ENCODE results near the gene ADAMTS2. TPM values are rescaled to one million over a fixed set of nuclear protein-coding genes. Genes with fewer than 3 reads are reported as not detected.

The ADAMTS2 gene
- total RNA-seq, 1 experiment from 2014 or later = not detected

DNA sequence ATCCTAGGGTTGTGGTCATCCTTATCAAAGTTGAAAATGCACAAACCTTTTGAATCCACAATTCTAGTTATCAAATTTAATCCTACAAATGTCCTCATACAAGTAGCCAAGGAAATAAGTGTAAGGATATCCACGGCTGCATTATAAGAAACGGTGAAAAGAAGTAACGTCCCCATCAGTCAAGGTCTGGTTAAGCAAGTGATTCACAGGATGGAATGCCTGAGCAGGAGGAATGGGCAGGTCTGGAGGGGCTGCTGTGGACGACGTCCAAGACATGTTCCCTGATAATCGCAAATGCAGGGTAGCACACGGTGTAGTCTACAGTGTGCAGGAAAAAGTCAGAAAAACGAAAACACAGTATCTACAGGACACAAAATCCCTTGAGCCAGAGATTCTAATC is 118.6 kb downstream of the ADAMTS2 start:
- intact Hi-C loops (cut with micrococcal nuclease) = no loop called here
- no peak for ATAC-seq
- H3K27me3 ChIP-seq (ENCODE audit: low read length) = peaks cover 29% of the 10 kb centered on the region
- DNase-seq = no peak
- H4K20me1 ChIP-seq (ENCODE audit: low read length) = no peaks in the 10 kb centered on the region
- no peaks in the 10 kb centered on the region for H3K9me3 ChIP-seq (ENCODE audit: low read length)
- H3K4me2 ChIP-seq (ENCODE audit: low read length) = no peak overlapping the region
- H3K4me1 ChIP-seq (ENCODE audit: insufficient read depth, low read length) = no peaks in the 10 kb centered on the region
- no peak overlapping the region for H2AFZ ChIP-seq (ENCODE audit: low read length)
- H3K27ac ChIP-seq (ENCODE audit: low read length) = no peak overlapping the region
- BruUV-seq (replicated peaks) = no TSS peak
- no peak overlapping the region for H3K9ac ChIP-seq (ENCODE audit: low read length)
- TF ChIP-seq, protein P1, sequence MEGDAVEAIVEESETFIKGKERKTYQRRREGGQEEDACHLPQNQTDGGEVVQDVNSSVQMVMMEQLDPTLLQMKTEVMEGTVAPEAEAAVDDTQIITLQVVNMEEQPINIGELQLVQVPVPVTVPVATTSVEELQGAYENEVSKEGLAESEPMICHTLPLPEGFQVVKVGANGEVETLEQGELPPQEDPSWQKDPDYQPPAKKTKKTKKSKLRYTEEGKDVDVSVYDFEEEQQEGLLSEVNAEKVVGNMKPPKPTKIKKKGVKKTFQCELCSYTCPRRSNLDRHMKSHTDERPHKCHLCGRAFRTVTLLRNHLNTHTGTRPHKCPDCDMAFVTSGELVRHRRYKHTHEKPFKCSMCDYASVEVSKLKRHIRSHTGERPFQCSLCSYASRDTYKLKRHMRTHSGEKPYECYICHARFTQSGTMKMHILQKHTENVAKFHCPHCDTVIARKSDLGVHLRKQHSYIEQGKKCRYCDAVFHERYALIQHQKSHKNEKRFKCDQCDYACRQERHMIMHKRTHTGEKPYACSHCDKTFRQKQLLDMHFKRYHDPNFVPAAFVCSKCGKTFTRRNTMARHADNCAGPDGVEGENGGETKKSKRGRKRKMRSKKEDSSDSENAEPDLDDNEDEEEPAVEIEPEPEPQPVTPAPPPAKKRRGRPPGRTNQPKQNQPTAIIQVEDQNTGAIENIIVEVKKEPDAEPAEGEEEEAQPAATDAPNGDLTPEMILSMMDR (conservative IDR thresholded peaks at IDR 0.05; ENCODE audit: low read depth, low read length) = no peak
- TF ChIP-seq EZH2phosphoT487 (IDR thresholded peaks at IDR 0.05; ENCODE audit: borderline replicate concordance, low read length) = no peak
- H3K36me3 ChIP-seq (ENCODE audit: low read depth, low read length) = no peaks in the 10 kb centered on the region
- ChIA-PET CTCF (no interaction called here), POLR2A (ENCODE audit: unreplicated experiment) (no interaction called here)
- H3F3A ChIP-seq (ENCODE audit: low read length, unreplicated experiment) = no peaks in the 10 kb centered on the region
- H3K4me3 ChIP-seq (ENCODE audit: low read length) = no peak overlapping the region
- no peaks in the 10 kb centered on the region for H3K9me2 ChIP-seq (replicated peaks; ENCODE audit: low read length)
- H3K79me2 ChIP-seq (ENCODE audit: low read length) = no peaks in the 10 kb centered on the region

DNA sequence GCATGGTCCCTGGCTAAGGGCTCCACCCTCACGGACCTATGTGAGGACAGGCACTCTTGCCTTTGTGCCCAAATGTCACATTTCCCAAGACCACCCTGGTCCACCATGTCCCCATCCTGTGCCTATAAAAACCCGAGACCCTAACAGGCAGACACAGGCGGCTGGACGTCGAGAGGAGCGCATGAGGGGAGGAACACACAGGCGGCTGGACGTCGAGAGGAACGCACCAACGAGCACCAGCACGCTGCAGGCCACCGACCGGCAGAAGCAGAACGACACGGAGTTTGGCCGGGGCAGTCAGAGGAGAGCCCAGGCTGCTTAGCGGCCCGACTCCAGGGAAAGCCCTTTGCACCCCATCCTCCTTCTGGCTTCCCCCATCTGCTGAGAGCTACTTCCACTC is 119.9 kb downstream of the ADAMTS2 start:
- no peaks in the 10 kb centered on the region for H3K9me3 ChIP-seq (ENCODE audit: low read length)
- H3K27ac ChIP-seq (ENCODE audit: low read length) = no peak overlapping the region
- no peaks in the 10 kb centered on the region for H3K4me1 ChIP-seq (ENCODE audit: insufficient read depth, low read length)
- CTCF ChIA-PET = no interaction called here
- no TSS peak for BruUV-seq (replicated peaks)
- no peaks in the 10 kb centered on the region for H3K9me2 ChIP-seq (replicated peaks; ENCODE audit: low read length)
- peaks cover 20% of the 10 kb centered on the region for H3K27me3 ChIP-seq (ENCODE audit: low read length)
- no peak overlapping the region for H2AFZ ChIP-seq (ENCODE audit: low read length)
- TF ChIP-seq EZH2phosphoT487 (IDR thresholded peaks at IDR 0.05; ENCODE audit: borderline replicate concordance, low read length) = no peak
- TF ChIP-seq, protein P1 (conservative IDR thresholded peaks at IDR 0.05; ENCODE audit: low read depth, low read length) = no peak
- no peak for TF ChIP-seq EZH2 (IDR thresholded peaks at IDR 0.05; ENCODE audit: low read length, unreplicated experiment)
- H3K4me3 ChIP-seq (ENCODE audit: low read length) = no peak overlapping the region
- no peaks in the 10 kb centered on the region for H4K20me1 ChIP-seq (ENCODE audit: low read length)
- DNase-seq = no peak
- no peaks in the 10 kb centered on the region for H3K36me3 ChIP-seq (ENCODE audit: low read depth, low read length)
- no peak for ATAC-seq
- POLR2A ChIA-PET (ENCODE audit: unreplicated experiment) = no interaction called here
- no peaks in the 10 kb centered on the region for H3F3A ChIP-seq (ENCODE audit: low read length, unreplicated experiment)
- H3K4me2 ChIP-seq (ENCODE audit: low read length) = no peak overlapping the region
- intact Hi-C loops (cut with micrococcal nuclease) = no loop called here
- H3K9ac ChIP-seq (ENCODE audit: low read length) = no peak overlapping the region
- no peaks in the 10 kb centered on the region for H3K79me2 ChIP-seq (ENCODE audit: low read length)

- ATAC-seq (no peak), DNase-seq (no peak)
- Histone ChIP-seq H3K4me1 (ENCODE audit: insufficient read depth, low read length) (no peaks in the 10 kb centered on the region), H3K9me2 (replicated peaks; ENCODE audit: low read length) (no peaks in the 10 kb centered on the region), H3K36me3 (ENCODE audit: low read depth, low read length) (no peaks in the 10 kb centered on the region), H2AFZ (ENCODE audit: low read length) (no peak overlapping the region), H3K9me3 (ENCODE audit: low read length) (no peaks in the 10 kb centered on the region), H4K20me1 (ENCODE audit: low read length) (no peaks in the 10 kb centered on the region), H3K79me2 (ENCODE audit: low read length) (no peaks in the 10 kb centered on the region), H3K4me3 (ENCODE audit: low read length) (no peak overlapping the region), H3K27me3 (ENCODE audit: low read length) (peaks cover 14% of the 10 kb centered on the region; the same call in 1 of the 2 replicates), H3K27ac (ENCODE audit: low read length) (no peak overlapping the region), H3K4me2 (ENCODE audit: low read length) (no peak overlapping the region), H3F3A (ENCODE audit: low read length, unreplicated experiment) (no peaks in the 10 kb centered on the region), H3K9ac (ENCODE audit: low read length) (no peak overlapping the region)
- ChIA-PET POLR2A (ENCODE audit: unreplicated experiment) (no interaction called here), CTCF (no interaction called here)
- no TSS peak for BruUV-seq (replicated peaks)
- intact Hi-C loops (cut with micrococcal nuclease) = no loop called here
- no peak for TF ChIP-seq EZH2 (IDR thresholded peaks at IDR 0.05; ENCODE audit: low read length, unreplicated experiment)
- TF ChIP-seq, protein P1 (conservative IDR thresholded peaks at IDR 0.05; ENCODE audit: low read depth, low read length) = no peak
- TF ChIP-seq EZH2phosphoT487 (IDR thresholded peaks at IDR 0.05; ENCODE audit: borderline replicate concordance, low read length) = no peak
Observed at GRCh38 chr5:179224741-179225140, 120.5 kb downstream of the ADAMTS2 start.
